IPS-18c (cell line): ENCODE measurements around the gene EEF2KMT.
"Not testable (repeated sequence)": the region's sequence is repeated elsewhere in the genome, so short reads cannot be mapped to it uniquely, and the experiment has no call there.

Experiments used
- H3K4me3 ChIP-seq: 2 replicates; pipeline ENCODE4 v1.7.0; 2013; ENCODE audit warnings: low read depth, mild to moderate bottlenecking, low read length, moderate library complexity; ENCODE audit not compliant: insufficient read depth
- H3K9me3 ChIP-seq: one replicate; pipeline ENCODE4 v1.6.1; 2013; ENCODE audit warnings: mild to moderate bottlenecking, low read length, moderate library complexity; ENCODE audit not compliant: control insufficient read depth, insufficient read depth

Gene EEF2KMT

GRCh38 chr16:5060073-5060641, 37.4 kb downstream of the EEF2KMT start:
- no peaks in the 10 kb centered on the region for H3K9me3 ChIP-seq
- no peak overlapping the region for H3K4me3 ChIP-seq

GRCh38 chr16:5059386-5060072, 38.1 kb downstream of the EEF2KMT start:
- no peaks in the 10 kb centered on the region for H3K9me3 ChIP-seq
- no peak overlapping the region; the same call in 1 of the 2 replicates for H3K4me3 ChIP-seq

GRCh38 chr16:5058476-5058875, 39.1 kb downstream of the EEF2KMT start:
- Histone ChIP-seq H3K9me3 (no peaks in the 10 kb centered on the region), H3K4me3 (0 out of 2 replicates have a peak overlapping the region, but pooled peaks have one; percentile 1)

- Histone ChIP-seq H3K9me3 (no peaks in the 10 kb centered on the region), H3K4me3 (no peak overlapping the region)
Observed at GRCh38 chr16:5056352-5056751, 41.2 kb downstream of the EEF2KMT start.

- Histone ChIP-seq H3K9me3 (no peaks in the 10 kb centered on the region), H3K4me3 (no peak overlapping the region)
Observed at GRCh38 chr16:5054876-5055865, 42.4 kb downstream of the EEF2KMT start.

GRCh38 chr16:5046914-5047313, 50.7 kb downstream of the EEF2KMT start:
- no peak overlapping the region for H3K4me3 ChIP-seq
- no peaks in the 10 kb centered on the region for H3K9me3 ChIP-seq

GRCh38 chr16:5045499-5046115, 52.0 kb downstream of the EEF2KMT start:
- Histone ChIP-seq H3K4me3 (no peak overlapping the region), H3K9me3 (no peaks in the 10 kb centered on the region)

- not testable (repeated sequence) for H3K4me3 ChIP-seq, H3K9me3 ChIP-seq
Observed at GRCh38 chr16:5044581-5044980, 53.0 kb downstream of the EEF2KMT start.

GRCh38 chr16:5044011-5044540, 53.5 kb downstream of the EEF2KMT start:
- Histone ChIP-seq H3K9me3 (no peaks in the 10 kb centered on the region), H3K4me3 (no peak overlapping the region)

GRCh38 chr16:5042574-5043171, 54.9 kb downstream of the EEF2KMT start:
- Histone ChIP-seq H3K4me3 (no peak overlapping the region), H3K9me3 (no peaks in the 10 kb centered on the region)

GRCh38 chr16:5041600-5042133, 55.9 kb downstream of the EEF2KMT start:
- H3K4me3 ChIP-seq, result no peak overlapping the region
- H3K9me3 ChIP-seq, result no peaks in the 10 kb centered on the region

GRCh38 chr16:5040451-5040850, 57.1 kb downstream of the EEF2KMT start:
- Histone ChIP-seq H3K4me3 (no peak overlapping the region), H3K9me3 (no peaks in the 10 kb centered on the region)

- H3K4me3 ChIP-seq, result no peak overlapping the region; the same call in 1 of the 2 replicates
Observed at GRCh38 chr16:5036228-5037156, 61.1 kb downstream of the EEF2KMT start.

GRCh38 chr16:5035909-5036227, 61.7 kb downstream of the EEF2KMT start:
- Histone ChIP-seq H3K9me3 (no peaks in the 10 kb centered on the region), H3K4me3 (no peak overlapping the region)

More at GRCh38 chr16:5036228-5037156, 61.1 kb downstream of the EEF2KMT start:
- H3K9me3 ChIP-seq, result no peaks in the 10 kb centered on the region
